Astrocyte of the cerebellum (primary cell): Measurements from ENCODE around the gene DLG2.

Experiments used
- DNase-seq: peaks from one replicate; pipeline ENCODE4 v3.0.0-alpha.2; 2011; ENCODE audit warnings: low read depth
- H3K4me3 ChIP-seq: 2 replicates; pipeline ENCODE4 v1.5.1; 2011; ENCODE audit warnings: mild to moderate bottlenecking, low read depth, low read length, moderate library complexity
- in situ Hi-C: cut with HindIII; loops from 2 replicates; pipeline ENCODE4 v1.10.0; 2017; ENCODE audit warnings: low sequenced_read_pairs
- TF ChIP-seq, protein P1 (sequence below): IDR thresholded peaks from 2 replicates; pipeline ENCODE4 v1.5.1; 2012; ENCODE audit warnings: low read length, low read depth, moderate library complexity, mild to moderate bottlenecking; ENCODE audit errors: missing control alignments

Gene DLG2

DNA sequence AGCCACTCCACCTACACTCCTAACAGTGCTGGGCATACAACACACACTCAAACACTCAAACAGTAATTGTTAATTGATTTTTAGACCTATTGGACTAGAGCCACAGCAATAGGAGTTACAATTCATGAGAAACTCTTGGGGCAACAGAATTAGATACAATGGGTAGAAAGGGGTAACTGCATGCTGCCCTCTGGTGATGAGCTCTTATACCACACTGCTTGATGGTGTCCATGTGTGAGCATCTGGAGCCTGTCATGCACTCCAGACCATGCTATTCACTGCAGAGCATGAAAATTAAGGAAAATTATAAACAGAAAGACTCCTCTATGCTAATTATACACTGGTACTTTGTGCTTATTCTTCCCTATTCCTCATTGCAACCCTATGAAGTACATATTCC is 1365.4 kb downstream of the DLG2 start:
- TF ChIP-seq, protein P1, sequence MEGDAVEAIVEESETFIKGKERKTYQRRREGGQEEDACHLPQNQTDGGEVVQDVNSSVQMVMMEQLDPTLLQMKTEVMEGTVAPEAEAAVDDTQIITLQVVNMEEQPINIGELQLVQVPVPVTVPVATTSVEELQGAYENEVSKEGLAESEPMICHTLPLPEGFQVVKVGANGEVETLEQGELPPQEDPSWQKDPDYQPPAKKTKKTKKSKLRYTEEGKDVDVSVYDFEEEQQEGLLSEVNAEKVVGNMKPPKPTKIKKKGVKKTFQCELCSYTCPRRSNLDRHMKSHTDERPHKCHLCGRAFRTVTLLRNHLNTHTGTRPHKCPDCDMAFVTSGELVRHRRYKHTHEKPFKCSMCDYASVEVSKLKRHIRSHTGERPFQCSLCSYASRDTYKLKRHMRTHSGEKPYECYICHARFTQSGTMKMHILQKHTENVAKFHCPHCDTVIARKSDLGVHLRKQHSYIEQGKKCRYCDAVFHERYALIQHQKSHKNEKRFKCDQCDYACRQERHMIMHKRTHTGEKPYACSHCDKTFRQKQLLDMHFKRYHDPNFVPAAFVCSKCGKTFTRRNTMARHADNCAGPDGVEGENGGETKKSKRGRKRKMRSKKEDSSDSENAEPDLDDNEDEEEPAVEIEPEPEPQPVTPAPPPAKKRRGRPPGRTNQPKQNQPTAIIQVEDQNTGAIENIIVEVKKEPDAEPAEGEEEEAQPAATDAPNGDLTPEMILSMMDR, result peak; percentile 5
- in situ Hi-C loops, result no loop called here
- DNase-seq, result no peak
- no peak overlapping the region for H3K4me3 ChIP-seq

DNA sequence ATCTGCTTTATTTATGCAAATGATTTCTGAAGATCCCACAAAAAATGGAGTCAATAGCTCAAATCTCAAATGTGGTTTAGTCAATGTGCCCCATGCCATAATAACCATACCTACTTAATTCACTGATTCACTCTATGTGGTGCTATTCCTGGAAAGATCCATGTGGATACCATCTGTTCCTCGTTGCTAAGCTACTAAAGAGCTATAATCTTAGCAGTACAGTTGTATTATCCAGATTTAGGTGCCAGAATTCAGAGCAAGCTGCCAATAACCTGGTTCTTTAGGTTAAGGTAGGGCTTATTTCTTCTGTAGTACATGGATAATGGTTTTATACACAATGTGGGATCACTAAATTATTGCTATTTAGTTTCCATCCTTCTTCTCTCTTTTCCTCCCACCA is 1366.3 kb downstream of the DLG2 start:
- DNase-seq, result peak; percentile 23
- H3K4me3 ChIP-seq, result no peak overlapping the region
- in situ Hi-C loops, result no loop called here
- TF ChIP-seq, protein P1, result no peak

DNA sequence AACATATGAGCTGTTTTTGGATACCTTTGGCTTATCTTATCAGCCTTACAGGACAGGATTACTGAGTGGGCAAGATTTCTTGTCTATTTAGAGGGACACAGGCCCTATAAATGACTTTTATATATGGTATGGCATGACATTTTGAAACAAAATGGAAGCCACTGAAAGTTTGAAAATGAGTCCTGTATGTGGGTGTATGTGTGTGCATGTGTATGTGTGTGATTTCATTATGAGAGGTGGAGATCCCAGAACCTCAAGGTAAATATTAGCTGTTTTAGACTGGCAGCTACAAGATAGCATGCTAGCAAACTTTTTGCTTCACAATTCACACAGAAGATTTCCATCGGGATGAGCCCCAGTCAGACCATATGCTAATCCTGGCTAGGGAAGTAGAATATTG is 1370.5 kb downstream of the DLG2 start:
- H3K4me3 ChIP-seq, result no peak overlapping the region
- TF ChIP-seq, protein P1, result no peak
- no peak for DNase-seq
- in situ Hi-C loops, result no loop called here

DNA sequence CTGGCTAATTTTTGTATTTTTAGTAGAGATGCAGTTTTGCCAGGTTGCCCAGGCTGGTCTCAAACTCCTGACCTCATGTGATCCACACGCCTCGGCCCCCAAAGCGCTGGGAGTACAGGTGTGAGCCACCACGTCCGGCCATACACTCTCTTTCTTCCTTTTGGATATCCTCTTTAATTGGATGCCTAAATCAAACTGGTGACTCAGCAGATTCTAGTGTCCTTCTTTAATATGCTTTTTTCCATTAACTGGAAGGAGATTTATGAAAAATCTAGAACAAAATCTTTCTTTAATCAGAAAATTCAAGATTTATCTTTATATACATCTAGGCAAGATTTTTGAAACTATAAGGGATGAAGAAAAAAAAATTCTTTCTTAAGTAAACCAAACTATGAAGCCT is 1371.7 kb downstream of the DLG2 start:
- DNase-seq, result no peak
- no peak overlapping the region for H3K4me3 ChIP-seq
- in situ Hi-C loops, result no loop called here
- TF ChIP-seq, protein P1, result no peak

DNA sequence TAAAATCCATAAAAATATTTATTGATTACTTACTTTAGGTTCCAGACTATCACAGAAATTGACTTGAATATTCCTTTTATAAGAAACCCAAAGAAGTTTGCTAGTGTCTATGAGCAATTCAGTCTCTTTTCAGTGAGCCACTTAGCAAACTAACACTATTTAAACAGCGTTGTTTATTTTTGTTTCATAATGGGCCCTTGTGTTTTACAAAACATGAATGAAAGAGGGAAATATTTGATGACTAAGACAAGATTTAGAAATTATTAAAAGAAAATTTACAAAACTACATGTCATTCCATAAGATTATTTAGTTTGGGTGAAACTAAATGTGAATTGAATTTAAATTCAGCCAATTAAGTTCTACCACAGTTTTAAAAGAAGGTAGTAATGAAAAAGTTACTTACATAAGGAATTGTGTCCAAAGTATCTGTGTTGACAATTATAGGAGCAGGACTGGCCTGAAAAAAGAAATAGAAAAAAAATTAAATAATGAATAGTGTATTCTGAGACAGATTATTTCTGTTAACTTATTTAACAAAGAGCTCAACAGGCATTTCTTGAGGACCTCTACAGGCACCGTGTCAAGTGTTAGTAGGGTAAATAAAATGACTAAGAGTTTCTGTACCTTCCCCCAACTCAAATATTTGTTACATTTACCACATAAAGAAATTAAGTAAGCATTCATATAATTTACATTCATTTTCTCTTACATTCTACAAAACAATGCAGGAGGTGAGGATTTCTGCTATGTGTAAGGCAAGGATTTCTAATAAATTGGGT is 1376.1 kb downstream of the DLG2 start:
- TF ChIP-seq, protein P1, result no peak
- no peak overlapping the region for H3K4me3 ChIP-seq
- DNase-seq, result no peak

DNA sequence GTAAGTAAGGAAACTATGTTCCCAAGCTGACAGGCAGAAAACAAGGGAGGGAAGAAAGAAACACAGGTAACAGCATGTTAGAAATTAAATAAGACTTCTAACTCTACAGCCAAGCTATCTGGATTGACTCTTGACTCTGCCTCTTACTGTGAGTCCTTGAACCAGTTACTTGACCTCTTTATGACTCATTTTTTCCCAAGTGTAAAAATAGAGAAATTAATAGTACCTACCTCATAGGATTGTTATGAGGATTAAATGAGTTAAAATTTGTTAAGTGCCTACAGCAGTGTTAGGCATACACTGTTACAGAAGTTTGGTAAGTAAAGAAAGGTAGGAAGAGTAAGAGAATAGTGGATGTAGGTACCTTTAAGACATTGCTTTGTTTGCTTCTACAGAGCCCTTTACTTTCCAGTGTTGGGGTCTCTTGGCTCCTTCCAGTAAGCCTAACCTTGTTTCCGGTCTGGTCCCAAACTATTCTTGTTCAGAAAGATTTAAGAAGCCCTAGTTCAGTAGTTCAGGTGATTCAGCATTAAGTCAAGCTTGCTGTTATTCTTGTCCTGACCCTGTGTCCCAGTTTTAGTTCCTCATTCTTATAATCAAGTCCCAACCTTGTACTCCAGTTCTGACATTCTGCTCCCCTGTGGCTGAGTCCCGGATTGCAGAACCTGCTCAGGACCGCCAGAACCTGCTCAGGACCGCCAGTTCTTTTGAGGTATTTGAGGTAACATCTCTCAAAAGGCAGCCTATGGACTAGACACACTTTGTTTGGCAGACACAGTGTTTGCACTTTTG is 1377.6 kb downstream of the DLG2 start:
- in situ Hi-C loops, result no loop called here
- DNase-seq, result no peak
- TF ChIP-seq, protein P1, result no peak
- H3K4me3 ChIP-seq, result no peak overlapping the region

More for the DNA sequence above, 1376.1 kb downstream of the DLG2 start:
- in situ Hi-C loops, result no loop called here
